KMS-11 (cell line): ENCODE data around the gene TRMT11.
"Not testable (repeated sequence)": the region's sequence is repeated elsewhere in the genome, so short reads cannot be mapped to it uniquely, and the experiment has no call there.

Experiments
- H2AFZ ChIP-seq: fragments of 200-600 bp; sonication (generic); 2 replicates; pipeline ENCODE4 v1.6.1; 2016; ENCODE audit warnings: antibody characterized with exemption, mixed run types, low read depth
- H3K27ac ChIP-seq: fragments of 200-600 bp; sonication (generic); 2 replicates; pipeline ENCODE4 v1.6.1; 2016; ENCODE audit warnings: mild to moderate bottlenecking, mixed run types
- H3K27me3 ChIP-seq: fragments of 200-600 bp; sonication (generic); 2 replicates; pipeline ENCODE4 v1.6.1; 2017; ENCODE audit warnings: mild to moderate bottlenecking, low read depth, mixed run types, moderate library complexity; ENCODE audit not compliant: insufficient read depth
- H3K36me3 ChIP-seq: fragments of 200-600 bp; sonication (generic); 2 replicates; pipeline ENCODE4 v1.6.1; 2017; ENCODE audit warnings: mild to moderate bottlenecking, mixed run types; ENCODE audit not compliant: insufficient read depth
- H3K4me1 ChIP-seq: fragments of 200-600 bp; sonication (generic); 2 replicates; pipeline ENCODE4 v1.6.1; 2016; ENCODE audit warnings: mild to moderate bottlenecking, low read depth, mixed run types; ENCODE audit not compliant: poor library complexity, severe bottlenecking
- H3K4me2 ChIP-seq: fragments of 200-600 bp; sonication (generic); 2 replicates; pipeline ENCODE4 v1.7.0; 2016; ENCODE audit warnings: mild to moderate bottlenecking, mixed run types
- H3K4me3 ChIP-seq: fragments of 200-600 bp; sonication (generic); IDR thresholded peaks from 2 replicates; pipeline ENCODE4 v1.6.1; 2017; ENCODE audit warnings: low read depth, low read length, mixed read lengths; ENCODE audit not compliant: insufficient read depth
- H3K79me2 ChIP-seq: fragments of 200-600 bp; sonication (generic); 2 replicates; pipeline ENCODE4 v1.6.1; 2016; ENCODE audit warnings: low read depth, mixed run types; ENCODE audit not compliant: insufficient read depth
- H3K9ac ChIP-seq: fragments of 200-600 bp; sonication (generic); 2 replicates; pipeline ENCODE4 v1.6.1; 2016; ENCODE audit warnings: mild to moderate bottlenecking, mixed run types
- H4K20me1 ChIP-seq: fragments of 200-600 bp; sonication (generic); 2 replicates; pipeline ENCODE4 v1.6.1; 2016; ENCODE audit warnings: mild to moderate bottlenecking, mixed run types; ENCODE audit not compliant: insufficient read depth
- TF ChIP-seq, protein P1 (sequence below): fragments of 200-600 bp; sonication (generic); conservative IDR thresholded peaks from 2 replicates; pipeline ENCODE4 v1.6.1; 2017; ENCODE audit warnings: low read depth, mild to moderate bottlenecking, antibody characterized with exemption, low read length, moderate library complexity, mixed read lengths

TRMT11 gene

DNA sequence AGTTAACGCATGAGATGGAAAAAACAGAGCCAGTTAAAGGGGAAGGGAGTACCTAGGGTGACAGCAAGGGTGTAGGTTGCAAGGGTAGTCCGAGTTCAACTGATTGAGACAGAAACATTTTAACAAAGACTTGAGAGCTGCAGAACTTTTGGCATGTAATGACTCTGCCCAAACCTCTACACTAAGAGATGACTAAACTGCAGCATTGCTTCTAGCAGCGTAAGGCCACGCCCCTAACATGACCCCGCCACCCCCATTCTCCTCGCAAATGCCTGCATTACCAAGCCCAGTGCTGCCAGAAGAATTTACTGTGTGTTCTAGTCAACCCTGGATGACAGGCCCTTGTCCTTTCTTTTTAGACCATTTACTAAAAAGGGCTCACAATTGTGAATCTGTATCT lies 36.0 kb upstream of the TRMT11 start:
- no peak overlapping the region for H3K27ac ChIP-seq
- H3K4me1 ChIP-seq: no peaks in the 10 kb centered on the region
- no peaks in the 10 kb centered on the region for H3K79me2 ChIP-seq
- H4K20me1 ChIP-seq: no peaks in the 10 kb centered on the region
- no peak overlapping the region for H3K9ac ChIP-seq
- H3K36me3 ChIP-seq: no peaks in the 10 kb centered on the region
- H2AFZ ChIP-seq: no peak overlapping the region
- no peak overlapping the region for H3K4me3 ChIP-seq
- no peaks in the 10 kb centered on the region for H3K27me3 ChIP-seq
- TF ChIP-seq, protein P1, sequence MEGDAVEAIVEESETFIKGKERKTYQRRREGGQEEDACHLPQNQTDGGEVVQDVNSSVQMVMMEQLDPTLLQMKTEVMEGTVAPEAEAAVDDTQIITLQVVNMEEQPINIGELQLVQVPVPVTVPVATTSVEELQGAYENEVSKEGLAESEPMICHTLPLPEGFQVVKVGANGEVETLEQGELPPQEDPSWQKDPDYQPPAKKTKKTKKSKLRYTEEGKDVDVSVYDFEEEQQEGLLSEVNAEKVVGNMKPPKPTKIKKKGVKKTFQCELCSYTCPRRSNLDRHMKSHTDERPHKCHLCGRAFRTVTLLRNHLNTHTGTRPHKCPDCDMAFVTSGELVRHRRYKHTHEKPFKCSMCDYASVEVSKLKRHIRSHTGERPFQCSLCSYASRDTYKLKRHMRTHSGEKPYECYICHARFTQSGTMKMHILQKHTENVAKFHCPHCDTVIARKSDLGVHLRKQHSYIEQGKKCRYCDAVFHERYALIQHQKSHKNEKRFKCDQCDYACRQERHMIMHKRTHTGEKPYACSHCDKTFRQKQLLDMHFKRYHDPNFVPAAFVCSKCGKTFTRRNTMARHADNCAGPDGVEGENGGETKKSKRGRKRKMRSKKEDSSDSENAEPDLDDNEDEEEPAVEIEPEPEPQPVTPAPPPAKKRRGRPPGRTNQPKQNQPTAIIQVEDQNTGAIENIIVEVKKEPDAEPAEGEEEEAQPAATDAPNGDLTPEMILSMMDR: no peak
- no peak overlapping the region for H3K4me2 ChIP-seq

DNA sequence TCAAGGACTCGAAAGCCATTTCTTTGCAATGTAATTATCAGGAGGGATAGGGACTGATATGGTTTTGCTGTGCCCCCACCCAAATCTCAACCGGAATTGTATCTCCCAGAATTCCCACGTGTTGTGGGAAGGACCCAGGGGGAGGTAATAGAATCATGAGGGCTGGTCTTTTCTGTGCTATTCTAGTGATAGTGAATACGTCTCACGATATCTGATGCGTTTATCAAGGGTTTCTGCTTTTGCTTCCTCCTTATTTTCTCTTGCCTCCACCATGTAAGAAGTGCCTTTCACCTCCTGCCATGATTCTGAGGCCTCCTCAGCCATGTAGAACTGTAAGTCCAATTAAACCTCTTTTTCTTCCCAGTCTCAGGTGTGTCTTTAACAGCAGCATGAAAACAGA lies 35.6 kb upstream of the TRMT11 start:
- not testable (repeated sequence) for H3K27ac ChIP-seq, H3K36me3 ChIP-seq, H4K20me1 ChIP-seq, H3K27me3 ChIP-seq, H3K4me3 ChIP-seq, H3K4me2 ChIP-seq, H3K79me2 ChIP-seq, H3K9ac ChIP-seq, H3K4me1 ChIP-seq, H2AFZ ChIP-seq

DNA sequence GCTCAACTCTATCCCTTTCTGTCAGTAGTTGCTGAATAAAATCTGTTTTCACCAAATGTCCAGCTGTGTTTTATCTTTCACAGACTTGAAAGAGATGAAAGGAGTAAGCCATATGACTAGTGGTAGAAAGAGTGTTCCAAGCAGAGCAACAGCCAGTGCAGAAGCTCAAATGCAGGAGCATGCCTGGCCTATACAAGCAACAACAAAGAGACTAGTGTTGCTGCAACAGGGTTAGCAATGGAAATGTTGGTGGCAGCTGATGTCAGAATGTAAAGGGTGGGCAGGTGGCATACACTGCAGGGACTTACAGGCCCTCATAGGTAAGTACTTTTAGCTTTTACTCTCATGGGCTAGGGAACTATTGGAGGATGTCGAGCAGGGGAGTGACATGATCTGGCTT lies 35.0 kb upstream of the TRMT11 start:
- H3K36me3 ChIP-seq: no peaks in the 10 kb centered on the region
- H3K4me3 ChIP-seq: no peak overlapping the region
- no peak overlapping the region for H2AFZ ChIP-seq
- no peaks in the 10 kb centered on the region for H3K27me3 ChIP-seq
- no peak overlapping the region for H3K4me2 ChIP-seq
- no peaks in the 10 kb centered on the region for H3K79me2 ChIP-seq
- peaks cover 6% of the 10 kb centered on the region for H3K4me1 ChIP-seq
- H3K9ac ChIP-seq: no peak overlapping the region
- TF ChIP-seq, protein P1: no peak
- no peaks in the 10 kb centered on the region for H4K20me1 ChIP-seq
- no peak overlapping the region for H3K27ac ChIP-seq

DNA sequence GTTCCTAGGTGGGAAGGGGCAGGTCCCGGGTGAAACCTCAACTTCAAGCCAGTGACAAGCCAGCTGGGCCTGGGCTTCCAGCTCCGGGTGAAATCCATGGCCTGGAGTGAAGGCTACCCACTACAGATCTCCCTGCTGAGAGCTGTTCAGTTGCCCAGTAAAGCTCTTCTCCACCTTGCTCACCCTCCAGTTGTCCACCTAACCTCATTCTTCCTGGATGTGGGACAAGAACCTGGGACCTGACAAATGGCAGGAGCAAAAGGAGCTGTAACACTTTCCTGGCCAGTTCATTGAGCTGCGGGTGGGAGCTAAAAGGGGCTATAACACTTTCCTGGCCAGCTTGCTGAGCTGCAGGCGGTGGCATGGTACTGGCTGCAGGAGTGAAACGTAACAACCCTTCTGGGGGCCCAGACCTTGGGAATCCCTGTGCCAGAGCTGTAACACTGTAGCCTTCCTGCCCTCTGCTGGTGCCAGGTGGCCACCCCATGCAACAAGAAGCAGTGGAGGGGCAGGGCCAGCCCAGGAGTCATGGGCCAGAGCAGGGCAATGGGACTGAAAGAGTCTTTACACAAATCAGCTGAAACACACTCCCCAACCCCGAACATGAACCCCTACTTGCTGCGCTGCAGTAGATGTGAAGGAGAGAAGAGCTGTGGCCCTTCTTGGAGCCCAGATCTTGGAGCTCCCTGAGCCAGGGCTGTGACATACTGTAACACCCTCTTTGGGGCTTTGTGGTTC lies 33.4 kb upstream of the TRMT11 start:
- Histone ChIP-seq H4K20me1 (no peaks in the 10 kb centered on the region), H3K79me2 (no peaks in the 10 kb centered on the region; the same call in 1 of the 2 replicates), H3K27me3 (no peaks in the 10 kb centered on the region), H3K9ac (no peak overlapping the region), H3K4me1 (peaks cover 11% of the 10 kb centered on the region), H2AFZ (no peak overlapping the region), H3K4me2 (no peak overlapping the region), H3K36me3 (no peaks in the 10 kb centered on the region), H3K4me3 (no peak overlapping the region), H3K27ac (no peak overlapping the region)
- TF ChIP-seq, protein P1: no peak

DNA sequence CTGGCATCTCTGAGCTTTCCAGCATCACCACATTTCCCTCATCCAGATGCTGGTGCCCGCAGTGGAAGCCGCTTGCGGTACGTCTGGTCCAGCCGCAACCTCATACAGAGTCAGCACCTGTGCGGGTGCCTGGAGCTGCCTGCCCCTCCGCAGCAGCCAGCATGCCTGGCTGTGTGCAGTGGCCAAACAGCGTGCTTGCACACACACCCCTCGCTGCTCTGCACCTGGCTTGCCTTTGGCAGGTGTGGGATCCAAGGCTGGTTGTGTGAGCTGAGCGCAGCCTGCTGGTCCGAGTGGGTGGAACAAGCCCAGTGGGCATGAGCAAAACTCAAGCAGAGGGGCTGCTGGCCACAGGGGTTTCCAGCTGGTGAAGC lies 32.9 kb upstream of the TRMT11 start:
- Histone ChIP-seq H3K4me2 (no peak overlapping the region), H3K27me3 (no peaks in the 10 kb centered on the region), H3K4me1 (peaks cover 12% of the 10 kb centered on the region), H3K36me3 (no peaks in the 10 kb centered on the region), H3K4me3 (no peak overlapping the region), H3K9ac (no peak overlapping the region), H3K27ac (no peak overlapping the region), H3K79me2 (no peaks in the 10 kb centered on the region; the same call in 1 of the 2 replicates), H2AFZ (no peak overlapping the region), H4K20me1 (no peaks in the 10 kb centered on the region)
- TF ChIP-seq, protein P1: no peak
